Fibroblast of peridontal ligament (primary cell): ENCODE results near the gene MECP2.

Experiments
- DNase-seq: peaks from one replicate; pipeline ENCODE4 v3.0.0-alpha.2; 2010; ENCODE audit errors: extremely low read depth

MECP2 gene

DNA sequence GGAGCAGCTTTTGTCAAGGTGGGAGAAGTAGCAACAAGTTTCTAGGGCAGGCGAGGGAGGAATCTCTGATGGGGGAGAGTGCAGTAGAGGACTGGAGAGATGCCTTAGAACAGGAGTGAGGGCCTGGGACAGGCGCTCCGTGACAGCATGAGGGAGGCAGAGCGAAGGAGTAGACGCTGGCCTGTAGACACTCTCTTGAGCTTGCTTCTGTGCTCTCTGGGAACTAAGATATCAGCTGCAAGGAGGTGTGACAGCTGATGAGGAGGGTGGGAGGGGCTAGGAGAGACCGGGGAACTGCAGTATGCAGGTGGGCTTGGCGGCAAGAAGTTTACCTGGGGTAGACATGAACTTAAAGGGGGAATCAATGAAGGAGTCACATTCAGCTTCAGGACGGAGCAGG is 35.7 kb downstream of the MECP2 start:
- no peak for DNase-seq

DNA sequence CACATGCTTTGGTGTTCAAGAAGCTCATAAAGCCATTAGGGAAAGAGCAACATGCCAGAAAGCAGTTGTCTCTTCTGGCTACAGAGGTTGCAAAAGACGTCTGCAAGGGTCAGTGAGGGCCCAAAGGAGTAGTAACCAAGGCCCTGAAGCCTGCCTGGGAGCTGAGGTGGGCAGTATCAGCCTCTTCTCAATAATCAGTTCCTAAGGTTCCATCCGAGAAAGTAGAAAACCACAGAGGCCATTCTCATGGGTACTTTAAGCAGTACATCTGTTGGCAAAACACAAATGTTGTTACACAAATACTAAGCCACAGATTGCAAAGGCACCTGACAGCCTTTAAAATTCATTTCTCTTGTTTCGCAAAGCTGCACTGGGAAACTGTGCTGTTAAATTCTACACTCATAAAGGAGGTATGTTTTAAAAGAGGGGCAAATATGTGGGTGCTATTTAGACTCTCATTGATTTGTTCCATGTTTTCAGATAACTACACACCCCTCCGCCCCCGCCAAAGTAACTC is 37.7 kb downstream of the MECP2 start:
- DNase-seq = no peak

DNA sequence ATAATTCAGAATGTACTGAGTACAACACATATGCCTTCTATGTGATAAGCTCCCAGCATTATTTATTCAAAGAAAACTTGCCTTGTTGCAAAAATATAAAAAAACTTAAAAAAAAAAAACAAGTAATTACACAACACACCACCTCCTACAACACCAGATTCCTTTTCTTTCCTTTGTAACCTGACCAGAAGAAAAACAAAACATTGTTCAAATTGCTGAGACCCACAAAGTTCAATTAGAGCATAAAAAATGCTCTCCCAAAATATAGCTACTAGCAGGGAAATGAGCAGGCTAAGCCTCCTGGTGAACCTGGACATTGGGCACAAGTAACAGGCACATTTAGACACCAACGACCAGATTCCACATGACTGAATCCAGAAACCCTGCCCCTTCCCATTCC is 38.3 kb downstream of the MECP2 start:
- no peak for DNase-seq

DNA sequence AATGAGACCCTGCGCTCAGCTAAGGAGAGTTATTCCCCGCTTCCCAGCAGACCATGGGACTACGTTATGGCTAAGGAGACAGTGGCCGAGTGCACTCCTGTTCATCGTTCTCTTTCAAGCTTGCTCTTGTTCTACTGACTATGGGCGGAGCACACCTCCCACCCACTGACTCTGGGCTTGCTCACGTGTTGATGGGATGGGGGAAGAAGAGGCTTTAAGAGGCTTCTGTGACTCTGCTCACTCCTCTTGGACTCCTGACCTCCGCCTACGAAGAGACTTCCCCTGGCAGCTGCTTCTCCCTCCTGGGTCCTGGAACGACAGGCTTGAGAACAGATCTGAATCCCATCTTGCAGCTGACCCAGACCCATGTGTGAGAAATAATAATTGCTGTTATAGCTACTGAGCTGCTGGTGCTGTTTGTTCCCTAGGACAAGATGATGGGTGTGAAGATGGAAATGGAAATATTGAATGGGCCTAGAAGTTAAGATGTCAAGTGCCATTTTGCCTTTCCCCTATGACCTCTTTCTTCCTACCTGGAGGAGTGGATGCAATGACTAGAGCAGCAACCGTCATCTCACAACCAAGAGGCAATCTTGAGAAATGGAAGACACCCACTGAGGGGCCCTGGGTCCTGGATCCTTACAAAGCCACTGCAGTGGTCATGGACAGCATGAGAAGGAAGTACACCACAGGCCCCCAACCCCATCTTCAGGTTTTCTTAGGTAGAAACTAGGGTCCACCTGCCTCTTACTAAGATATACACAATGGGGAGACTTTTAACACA is 39.1 kb downstream of the MECP2 start:
- no peak for DNase-seq

DNA sequence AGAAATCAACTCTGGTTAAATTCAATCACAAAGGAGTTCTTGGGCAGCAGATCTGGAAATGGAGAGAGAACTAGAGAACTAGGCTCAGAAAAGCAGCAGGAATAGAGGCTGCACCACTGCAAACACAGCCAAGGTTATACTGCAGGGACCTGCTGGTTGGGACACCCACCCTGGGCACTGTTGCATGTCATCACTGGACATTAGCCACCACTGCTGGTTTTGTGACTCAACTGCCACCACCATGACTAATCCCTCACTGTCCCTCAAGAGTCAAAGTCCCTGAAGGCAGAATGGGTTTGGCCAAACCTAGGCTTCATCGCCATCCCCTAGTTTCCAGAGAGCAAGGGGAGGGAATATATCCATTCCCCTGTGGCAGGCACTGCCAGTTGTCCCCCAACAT is 39.7 kb downstream of the MECP2 start:
- no peak for DNase-seq

DNA sequence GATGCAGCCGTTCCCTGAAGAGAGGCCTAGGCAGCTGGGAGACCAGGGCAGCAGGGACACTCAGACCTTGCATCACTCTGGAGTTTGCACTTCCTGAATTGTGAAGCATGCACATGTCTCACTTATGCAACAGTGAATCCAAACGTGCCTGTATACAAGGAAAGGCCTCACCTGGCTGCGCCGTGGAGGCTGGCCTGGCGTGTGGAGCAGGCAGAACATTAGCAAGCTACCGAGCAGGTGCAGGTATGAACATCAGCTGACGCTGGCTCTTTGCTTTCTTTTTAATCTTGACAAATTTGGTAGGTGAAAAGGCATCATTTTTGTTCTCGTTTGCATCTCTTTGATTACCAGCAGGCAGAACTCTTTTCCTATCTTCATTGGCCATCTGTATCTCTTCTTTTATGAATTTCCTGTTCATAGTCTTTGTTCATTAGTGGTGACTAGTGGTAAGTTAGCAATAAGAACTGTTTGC is 40.7 kb downstream of the MECP2 start:
- no peak for DNase-seq

DNA sequence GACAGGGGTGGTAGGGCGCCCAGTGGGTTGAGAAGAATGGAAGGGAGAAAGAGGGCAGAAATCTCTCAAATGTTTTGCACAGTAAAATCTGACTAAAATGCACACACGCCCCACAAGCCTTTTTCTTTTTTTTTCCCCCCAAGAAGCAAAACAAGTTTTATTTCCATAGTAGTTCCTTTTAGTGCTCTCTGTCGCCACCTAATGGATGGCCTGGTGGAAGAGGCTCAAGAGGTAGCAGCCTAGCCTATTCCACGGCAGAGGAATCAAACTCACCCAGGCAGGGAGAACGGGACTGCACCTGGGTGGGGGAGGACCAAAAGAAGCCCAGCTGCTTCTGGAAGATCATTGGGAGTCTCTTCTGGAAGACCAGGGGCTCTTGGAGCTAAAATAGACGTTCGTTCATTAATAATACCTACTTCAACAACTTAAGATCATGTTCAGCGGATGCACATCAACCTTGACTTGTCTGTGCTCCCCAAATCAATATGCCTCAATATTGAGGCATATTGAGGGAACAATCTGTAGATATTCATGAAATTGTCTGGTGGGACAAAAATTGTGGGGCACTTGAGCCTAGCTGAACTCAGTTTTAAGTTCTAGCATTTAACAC is 46.2 kb downstream of the MECP2 start:
- DNase-seq = peak; percentile 73

DNA sequence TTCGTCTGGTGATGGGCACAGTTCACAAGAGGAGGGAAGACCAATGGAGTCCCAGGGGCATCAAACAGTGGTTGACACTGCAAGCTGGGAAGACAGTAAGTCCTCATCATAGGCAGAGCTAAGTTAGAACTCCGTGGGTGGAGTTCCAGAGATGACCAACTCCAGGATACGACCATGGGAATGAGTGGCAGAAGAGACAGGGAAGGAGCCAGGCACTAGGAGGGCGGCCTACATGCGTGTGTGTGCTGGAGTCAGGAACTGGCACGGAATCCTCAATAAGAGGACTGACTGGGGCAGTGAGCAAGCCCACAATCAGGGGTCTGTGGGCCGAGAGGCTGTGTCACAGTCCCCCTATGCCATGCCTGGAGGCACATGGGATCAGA is 47.4 kb downstream of the MECP2 start:
- no peak for DNase-seq

DNA sequence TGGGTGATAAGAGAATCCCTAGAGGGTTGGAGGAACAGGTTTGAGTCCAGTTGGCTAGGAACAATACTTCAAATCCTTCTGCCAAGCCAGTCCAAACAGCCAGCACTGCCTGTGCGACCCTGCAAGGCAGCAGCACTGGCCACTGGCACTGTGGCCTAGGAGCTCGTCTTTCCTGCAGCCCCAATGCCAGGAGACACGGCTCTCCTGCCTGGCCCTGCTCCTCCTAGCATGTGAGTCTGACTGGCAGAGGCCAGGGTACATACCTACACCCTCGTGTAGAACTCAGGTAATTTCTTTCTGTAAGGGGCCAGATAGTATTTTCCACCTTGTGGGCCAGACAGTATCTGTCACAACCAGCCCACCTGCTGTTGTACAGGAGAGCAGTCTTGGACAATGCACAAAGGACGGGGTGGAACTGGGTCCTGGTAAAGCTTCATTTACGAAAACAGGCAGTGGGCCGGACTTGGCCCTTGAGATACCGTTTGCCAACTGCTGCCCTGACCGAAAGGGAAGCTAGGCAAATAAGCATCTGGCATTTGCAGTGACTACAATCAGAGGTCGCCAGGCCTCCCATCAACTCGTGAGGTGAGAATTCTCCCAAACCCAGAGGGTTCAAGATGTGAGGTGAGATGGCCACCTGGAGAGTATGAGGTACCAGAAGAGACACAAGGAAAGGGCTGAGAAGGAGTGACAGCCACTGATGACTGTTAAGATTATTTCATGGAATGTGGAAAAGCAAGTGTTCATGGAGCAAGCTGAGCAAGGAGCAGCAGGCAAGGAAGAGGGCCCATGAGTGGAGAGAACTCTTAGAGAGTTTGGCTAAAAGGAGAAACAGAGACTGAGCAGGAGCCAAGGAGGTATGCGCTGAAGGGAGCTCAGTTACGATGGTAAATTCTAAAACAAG is 48.1 kb downstream of the MECP2 start:
- no peak for DNase-seq

DNA sequence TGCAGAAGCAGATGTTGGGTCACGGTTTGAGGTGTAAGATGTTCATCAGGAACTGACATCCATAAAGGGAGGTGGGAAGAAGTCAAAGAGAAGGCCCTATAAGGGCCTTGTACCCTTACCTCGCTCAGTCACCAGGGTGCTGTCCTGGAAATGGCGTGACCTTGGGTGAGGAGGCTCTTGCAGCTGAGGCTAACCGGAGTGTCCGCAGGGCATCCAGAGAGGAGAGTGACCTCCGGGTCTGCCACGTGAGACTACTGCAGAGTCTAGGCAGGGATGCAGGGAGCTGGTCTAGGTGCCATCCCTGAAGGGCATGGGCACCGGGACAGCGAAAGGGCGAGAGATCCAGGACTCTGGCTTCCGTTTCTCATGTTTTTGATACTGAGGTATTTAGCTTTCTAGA is 49.1 kb downstream of the MECP2 start:
- no peak for DNase-seq

DNA sequence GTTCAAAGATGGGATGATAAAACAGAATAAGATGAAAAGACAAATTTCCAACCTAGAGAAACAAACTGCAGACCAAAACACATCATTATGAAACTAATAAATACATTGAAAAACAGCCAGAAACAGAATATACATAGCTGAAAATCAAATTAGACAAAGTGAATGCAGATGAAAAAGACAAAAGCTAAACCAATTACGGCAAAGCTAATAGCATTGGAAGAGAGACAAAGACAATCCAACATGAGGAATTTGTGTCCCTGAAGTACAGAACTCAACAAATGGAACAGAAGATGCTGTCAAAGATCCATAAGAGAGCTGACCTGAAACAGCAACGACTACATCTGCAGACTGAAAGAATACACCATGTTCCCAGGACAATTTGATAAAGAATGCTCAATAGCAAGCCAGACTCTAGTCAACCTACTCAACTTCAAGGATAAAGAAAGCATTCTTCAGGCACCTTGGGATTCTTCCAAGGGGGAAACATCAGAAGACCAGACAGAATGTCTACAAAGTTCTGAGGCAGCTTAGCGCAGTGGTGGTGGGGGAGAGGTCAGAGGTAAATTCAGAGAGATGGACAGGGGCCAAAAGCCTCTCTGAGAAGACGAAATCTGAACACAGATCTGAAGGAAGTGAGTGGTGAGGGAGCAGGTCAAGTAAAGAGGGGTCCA is 50.4 kb downstream of the MECP2 start:
- no peak for DNase-seq

DNA sequence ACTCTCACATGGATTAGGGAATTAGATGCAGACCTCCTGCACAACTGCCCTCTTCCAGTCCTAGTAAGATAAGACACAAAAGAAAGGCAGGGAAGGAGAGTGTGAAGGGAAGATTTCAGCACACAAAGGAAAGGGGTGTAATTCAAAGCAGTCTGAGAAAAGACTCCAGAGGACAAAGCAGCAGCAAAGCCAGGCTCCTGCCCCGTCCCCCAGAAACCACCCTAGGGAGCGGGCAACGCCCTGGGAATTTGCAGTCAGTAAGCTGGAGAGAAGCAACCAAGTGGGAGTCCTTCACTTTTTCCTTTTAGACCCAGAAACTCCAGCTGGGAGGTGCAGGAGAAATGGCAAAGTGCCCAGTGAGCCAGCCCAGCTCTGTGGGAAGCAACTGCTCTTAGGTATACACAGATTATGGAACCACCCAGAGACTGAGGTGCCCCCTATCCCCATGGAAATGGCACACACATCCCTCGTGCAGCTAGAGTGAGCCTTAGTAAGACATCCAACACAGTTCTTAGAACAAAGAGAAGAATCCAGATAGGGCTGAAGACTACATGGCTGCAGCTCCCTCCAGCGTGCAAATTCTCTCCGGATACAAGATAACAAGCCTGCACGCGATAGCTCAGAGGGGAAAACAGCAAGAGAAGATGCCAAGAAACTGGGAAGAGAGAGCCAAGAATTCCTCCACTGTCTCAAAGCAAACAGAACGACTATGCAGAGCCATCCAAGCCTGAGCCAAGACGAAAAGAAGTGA is 51.3 kb downstream of the MECP2 start:
- DNase-seq = peak; percentile 92

DNA sequence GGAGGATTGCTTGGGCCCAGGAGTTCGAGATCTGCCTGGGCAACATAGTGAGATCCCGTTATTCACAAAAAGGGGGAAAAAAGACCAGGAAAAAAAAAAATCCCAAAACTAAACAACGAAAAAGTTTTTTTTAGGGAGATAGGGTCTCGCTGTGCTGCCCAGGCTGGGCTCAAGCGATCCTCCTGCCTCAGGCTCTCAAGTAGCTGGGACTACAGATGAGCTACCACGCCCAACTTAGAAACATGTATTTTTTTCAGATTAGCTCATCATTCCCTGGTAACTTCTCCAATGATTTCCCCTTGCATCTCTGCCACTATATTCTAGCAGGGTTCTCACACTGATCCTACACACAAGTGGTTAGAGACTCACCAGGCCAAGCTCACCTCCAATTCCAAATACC is 53.4 kb downstream of the MECP2 start:
- DNase-seq = no peak

DNA sequence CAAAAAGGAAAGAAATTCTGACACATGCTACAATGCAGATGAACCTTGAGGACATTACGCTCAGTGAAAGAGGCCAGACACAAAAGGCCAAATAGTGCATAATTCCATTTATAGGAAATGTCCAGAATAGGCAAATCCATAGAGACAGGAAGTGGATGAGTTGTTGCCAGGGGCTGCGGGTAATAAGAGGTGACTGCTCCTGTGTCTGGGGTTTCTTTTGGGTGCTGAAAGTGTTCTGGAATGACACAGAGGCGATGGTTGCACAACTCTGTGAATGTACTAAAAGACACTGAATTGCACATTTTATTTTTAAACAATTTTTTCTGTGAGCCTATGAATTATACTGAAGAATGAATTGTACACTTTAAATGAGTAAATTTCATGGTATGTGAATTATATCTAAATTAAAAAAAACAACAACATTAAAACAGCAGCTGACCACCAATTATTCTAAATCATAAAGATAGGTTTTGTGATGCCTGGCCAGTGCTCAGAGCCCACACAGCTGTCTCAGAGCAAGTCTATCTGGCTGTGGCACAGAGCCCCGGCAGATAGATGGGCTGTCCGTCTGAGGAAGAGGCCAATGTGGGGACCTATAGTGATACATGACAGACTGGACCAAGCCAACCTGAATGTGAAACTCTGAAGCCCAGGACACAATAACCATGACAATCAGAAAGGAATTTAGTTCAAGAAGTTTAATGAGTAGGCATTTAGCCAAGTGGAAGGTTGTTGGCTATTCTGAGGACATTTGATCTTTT is 54.3 kb downstream of the MECP2 start:
- peak; percentile 44 for DNase-seq

DNA sequence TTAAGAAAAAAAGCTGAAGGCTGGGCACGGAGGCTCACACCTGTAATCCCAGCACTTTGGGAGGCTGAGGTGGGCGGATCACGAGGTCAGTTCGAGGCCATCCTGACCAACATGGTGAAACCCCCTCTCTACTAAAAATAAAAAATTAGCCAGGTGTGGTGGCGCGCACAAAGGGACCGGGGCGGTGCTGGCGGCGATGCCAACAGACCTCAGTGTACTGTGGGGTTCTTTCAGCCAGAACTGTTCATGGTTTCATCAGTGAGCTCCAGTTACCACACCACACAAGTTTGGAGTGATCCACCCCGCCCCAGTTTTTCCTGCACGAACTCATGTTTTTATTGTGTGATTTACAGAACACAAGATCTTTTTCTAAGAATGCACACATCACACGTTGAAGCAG is 56.7 kb downstream of the MECP2 start:
- DNase-seq = no peak

DNA sequence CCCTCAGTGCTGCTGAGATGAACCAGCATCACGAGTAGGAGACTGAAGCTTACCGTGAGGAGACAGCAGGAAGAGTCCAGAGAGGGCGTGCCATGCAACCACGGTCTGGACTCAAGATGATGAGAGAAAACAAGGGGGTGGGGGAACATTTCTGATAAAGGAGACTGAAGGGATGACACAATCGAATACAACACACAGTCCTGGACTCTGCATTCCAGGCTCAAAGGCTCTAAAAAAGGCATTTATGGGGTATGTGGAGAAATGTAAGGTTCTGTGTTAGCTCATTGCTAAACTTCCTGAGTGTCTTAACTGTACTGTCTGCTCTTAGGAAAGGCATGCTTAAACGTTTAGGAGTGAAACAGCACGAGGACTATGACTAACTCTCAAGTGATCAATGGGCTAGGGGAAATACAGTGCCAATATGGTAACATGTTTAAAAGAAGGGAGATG is 57.2 kb downstream of the MECP2 start:
- peak; percentile 88 for DNase-seq

DNA sequence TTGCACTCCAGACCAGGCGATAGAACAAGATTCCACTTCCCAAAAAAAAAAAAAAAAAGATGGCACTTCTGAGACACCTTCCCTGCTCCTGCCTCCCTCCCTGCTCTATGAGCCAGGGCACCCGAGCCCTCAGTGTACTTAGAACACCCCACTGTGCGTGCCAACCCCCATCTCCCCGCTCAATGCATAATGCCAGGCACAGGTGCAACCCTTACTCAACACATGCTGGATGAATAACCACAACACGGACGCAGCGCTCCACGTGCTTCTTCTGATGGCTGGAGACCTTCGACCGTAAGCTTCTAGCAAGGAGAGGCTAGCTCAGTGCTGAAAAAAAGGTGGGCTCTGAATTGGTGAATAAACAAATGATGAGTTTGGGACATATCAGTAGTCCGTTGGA is 57.9 kb downstream of the MECP2 start:
- no peak for DNase-seq

DNA sequence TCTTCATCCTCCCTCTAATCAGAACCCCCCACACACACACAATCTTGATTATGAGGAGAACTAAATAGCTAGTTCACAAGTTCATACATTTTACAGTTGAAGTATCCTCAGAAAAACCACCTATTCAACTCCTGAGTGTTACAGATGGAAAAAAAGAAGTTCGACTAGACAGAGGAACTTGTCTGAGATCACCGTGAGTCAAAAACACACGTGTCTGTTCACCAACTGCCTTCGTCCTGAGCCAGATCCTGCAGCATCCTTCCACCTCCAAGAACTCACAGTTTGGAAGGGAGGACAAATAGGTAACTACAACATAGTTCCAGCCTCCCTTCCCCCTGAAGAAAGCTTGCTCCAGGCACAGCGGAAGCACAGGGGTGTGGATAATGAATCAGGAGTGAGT is 58.9 kb downstream of the MECP2 start:
- DNase-seq = no peak

DNA sequence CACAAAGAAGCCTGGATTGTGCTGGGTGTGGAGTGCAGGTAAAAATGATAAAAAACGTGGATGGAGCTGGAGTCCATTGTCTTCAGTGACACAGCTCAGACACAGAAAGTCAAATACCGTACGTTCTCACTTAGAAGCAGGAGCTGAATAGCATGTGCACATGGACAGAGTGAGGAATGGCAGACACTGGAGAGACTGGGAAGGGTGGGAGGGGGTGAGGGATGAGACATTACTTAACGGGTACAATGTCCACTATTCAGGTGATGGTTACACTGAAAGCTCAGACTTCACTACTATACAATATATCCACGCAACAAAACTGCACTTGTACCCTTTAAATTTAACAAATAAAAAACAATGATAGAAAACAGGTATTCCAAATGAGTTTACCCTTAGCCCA is 59.8 kb downstream of the MECP2 start:
- DNase-seq = no peak

DNA sequence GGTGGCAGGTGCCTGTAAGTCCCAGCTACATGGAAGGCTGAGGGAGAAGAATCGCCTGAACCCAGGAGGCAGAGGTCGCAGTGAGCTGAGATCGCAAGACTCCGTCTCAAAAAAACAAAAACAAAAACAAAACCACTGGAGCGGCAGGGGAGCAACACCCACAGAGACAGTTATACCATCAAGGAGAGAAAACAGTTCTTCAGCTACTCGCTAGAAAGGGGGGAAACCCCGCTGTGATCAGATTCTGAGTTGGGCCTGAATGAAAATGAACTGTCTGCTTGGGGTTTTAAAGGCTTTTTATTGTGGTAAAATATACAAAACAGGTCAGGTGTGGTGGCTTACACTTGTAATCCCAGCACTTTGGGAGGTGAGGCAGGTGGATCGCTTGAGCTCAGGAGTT is 61.0 kb downstream of the MECP2 start:
- DNase-seq = no peak
